Right renal pelvis (tissue), 4 donors: ENCODE data around the gene LMF1. TPM values are rescaled to one million over a fixed set of nuclear protein-coding genes. Genes with fewer than 3 reads are reported as not detected.
"Not testable (repeated sequence)": the region's sequence is repeated elsewhere in the genome, so short reads cannot be mapped to it uniquely, and the experiment has no call there.

Source experiments
- DNase-seq, 4 donors: peaks; one replicate each; pipeline ENCODE4 v3.0.0-alpha.2; 2013; ENCODE audit warnings: low read depth in 4 of 4, low spot score in 3 of 4, missing footprints in 1 of 4
- polyA plus RNA-seq, 4 donors: library from polyadenylated mRNA; unstranded; fragments of 120-200 nt; gene quantifications; one replicate each; pipeline ENCODE4 v1.2.1, GENCODE V29; 2013; ENCODE audit not compliant: insufficient read length in 4 of 4

The LMF1 gene
- polyA plus RNA-seq, 4 donors: 14.2 to 19.9 (median 16.9) TPM

DNA sequence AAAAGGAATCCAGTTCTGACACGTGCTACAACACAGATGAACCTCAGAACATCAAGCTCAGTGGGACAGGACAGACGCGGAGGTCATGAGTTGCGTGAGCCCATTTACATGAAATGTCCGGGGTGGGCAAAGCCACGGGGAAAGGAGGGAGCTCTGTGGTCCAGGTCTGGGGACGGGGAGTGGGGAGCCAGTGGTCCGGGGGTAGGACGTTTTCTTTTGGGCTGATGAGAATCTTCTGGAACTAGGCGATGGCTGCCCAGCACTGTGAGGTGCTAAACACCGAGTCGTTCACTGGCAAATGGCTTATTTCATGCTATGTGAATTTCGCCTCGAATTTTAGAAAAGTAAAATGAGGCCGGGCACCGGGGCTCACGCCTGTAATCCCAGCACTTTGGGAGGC, 2.6 kb upstream of the LMF1 start:
- DNase-seq: no peak

DNA sequence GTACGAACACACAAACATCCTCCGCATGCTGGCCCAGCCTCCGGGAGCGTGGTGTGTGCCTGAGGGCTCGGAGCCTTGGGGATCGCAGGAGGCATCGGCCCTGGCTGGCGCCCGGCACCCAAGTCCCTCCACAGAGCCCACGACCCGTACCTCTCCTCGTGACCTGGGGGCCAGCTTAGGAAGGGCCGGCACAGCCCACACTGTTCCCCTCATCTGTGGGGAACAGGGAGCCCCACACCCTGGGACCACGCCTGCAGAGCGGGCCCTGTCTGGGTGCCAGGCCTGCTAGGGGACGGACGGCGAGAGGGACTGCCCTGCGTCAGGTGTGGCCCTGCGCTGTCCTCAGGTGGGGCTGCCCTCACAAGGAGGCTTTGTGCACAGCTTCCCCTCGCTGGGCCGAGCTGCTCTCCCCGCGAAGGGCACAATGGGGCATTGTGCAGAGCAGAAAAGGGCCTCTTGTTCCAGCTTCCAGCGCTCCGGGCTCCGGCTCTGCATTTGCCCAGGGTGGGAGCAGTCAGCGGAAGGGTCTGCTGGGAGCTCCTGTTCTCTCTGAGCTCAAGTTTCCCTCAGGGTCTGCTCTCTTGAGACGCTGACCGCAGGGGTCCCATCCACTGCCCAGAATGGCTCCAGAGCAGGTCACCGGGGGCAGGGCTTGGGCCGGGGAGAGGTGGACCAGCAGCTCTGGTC, 1.7 kb upstream of the LMF1 start:
- DNase-seq: no peak

DNA sequence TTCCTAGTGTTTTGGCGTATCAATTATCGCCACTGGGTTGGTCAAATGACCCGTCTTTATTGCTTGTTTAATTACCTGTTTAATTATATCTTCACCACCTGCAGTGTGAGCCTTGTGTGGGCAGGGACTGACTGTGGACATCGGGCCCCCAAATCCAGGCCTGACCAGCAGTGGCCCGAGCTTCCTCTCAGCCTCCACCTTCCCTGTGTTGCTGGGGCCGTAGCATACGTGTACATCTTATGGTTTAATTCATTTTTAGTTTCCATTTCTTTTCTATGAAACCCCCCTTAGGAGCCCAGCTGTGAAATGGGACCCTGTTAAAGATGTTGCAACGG, 1.2 kb upstream of the LMF1 start:
- no peak for DNase-seq

DNA sequence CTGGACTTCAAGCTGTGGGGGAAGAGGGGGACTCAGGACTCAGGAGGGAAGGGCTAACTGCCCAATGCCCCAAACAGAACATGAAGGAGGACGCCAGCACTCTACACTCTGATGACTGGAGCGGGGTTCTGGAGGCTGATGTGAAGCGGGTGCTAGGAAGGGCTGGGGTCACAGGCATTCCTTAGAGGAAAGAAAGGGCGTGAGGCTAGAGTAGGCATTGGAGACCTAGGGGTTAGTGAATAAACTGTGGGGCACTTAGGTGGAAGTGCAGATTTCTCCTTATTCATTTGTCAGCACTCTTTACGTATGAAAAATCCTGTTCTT, 760 bp upstream of the LMF1 start:
- no peak for DNase-seq

DNA sequence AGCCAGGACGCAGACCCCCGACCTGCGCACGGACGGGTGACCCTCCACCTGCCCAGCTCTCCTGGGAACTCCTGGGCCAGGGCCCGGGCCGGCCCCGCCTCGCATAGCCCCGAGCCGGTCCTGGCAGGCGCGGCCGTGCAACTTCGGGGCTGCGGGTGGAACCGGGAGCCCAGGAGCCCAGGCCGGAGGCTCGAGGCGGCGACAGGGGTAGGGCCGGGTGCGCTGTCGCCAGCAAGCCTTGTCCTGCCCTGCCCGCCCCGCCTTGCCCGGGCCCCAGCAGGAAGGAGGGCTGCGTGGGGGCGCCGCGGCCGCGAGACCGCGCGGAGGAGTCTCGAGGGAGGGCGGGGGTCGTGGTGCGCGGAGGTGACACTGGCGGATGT, 408 bp downstream of the LMF1 start:
- no peak for DNase-seq

DNA sequence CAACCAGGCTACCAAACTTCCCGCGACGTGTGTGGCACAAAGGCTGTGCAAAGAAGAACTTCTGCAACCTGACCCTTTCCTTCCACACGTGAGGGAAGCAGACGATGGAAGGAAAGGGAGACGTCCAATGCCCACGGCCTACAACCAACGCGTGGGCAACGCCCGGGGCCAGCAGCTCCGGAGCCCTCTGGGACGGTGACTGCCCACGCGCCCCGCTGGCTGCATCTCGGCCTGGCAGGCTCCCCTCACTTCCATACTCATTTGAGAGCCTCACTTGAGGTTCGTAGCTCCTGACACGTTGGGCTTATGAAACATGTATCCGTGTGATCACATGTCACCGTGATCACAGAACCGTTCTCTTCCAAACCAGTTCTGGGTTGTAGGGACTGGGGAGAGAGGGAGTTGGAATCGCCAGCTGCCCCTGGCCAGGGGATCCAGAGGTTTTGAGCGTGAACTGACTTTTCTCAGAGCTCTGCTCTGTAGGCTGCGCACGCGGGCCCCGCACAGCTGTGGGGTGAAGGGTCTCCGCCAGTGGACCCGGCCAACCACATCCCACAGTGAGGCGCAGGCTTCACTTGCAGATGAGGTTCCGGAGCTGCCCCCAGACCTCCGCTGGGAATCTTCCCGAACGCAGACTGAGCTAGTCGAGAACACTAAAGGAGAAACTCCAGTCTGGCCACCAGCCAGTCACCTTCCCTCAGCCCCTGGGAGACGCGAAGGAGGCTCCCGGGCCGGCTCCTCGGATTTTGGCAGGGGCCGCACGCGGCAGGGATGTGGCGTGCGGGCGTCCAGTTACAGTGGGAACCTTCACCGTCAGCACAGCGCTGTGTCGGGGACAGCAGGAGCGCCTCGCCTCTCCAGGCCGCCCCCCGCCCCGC, 1.0 kb downstream of the LMF1 start:
- DNase-seq: no peak

DNA sequence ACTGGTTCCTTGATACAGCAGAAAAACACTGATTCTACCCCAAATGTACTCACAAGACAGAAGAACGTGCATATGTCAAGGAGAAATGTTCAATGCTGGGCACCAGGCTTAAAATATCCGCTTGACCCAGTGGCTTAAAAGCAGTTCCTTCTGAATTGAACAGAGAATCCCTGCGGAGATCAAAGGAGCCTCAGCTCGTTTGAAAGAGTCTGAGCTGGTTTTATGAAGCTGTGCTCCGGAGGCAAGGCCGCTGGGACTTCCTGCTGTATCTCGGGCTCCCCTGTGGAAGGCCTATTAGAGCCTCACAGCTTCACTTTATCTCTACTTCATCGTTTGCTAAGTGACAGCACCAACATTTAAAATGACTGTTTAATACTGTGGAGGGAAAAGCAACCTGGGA, 2.2 kb downstream of the LMF1 start:
- DNase-seq: no peak

DNA sequence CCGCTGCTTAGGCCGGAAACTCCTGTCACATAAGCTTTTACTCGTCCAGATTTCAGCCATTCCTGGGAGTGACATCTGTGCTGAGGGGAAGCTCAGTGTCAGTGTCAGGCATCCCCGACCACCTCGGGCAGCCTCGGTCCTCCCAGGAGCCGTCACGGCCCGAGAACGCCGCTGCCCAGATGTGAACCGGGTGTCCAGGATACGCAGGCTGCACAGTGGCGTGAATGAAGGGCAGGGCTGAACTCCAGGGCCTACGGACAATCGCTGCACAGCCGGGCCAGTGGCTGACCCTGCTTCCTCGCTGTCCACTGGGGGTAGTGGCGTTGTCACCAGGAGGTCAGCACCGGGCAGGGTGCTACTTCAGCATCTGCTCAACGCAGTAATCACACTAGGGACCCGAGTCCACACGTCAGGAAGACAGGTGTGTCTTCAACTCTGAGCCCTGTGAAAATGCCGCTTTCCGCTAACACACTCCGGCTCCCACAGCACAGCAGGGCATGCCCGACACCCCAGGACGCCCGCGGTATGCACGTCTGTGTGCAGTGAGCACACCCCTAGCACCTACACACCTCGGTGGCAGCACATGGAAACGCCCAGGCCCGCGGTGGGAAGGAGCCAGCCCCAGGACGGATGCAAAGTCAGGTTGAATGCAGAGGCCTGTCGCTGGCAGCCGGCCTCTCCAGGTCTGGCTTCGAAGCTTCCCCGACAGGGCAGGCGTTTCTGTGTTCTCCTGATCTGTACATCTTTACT, 3.1 kb downstream of the LMF1 start:
- no peak for DNase-seq

DNA sequence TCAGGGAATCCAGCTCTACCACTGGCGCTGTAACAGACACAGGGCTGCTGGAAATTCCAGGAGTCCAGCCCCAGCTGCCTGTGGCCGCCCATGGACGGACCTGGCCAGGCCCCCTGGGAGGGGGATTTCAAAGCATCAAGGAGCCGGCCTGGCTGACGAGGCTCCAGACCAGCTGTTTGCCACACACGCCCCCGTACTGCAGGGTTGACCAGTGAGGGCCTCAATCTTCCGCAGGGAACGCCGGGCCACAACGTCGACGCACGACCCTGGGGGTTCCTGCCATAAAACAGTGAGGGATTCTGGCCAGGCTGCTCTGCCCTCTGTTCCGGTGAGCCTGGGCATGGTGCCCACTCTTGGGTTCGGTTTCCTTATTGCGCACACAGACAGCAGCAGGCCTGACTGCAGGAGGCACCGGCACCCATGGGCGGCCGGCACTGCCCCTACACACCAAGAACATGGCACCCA, 3.7 kb downstream of the LMF1 start:
- no peak for DNase-seq

DNA sequence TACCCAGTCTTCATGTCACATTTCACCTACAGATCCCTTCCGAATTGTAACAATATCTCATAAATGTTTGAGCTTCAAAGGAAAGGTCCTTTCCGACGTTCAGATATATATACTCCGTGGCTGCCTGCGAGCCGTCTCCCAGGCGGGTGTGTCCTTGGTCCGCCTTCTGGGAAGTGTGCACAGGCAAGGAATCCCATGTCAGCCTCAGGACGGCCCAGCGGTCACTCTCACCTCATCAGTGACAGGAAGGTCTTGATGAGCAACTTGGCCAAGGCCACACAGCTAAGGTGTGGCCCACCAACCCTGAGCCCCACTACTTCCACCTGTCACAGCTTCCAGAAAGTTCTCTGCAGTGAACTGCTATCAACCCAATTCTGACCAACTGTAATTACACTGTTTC, 4.3 kb downstream of the LMF1 start:
- DNase-seq: no peak

DNA sequence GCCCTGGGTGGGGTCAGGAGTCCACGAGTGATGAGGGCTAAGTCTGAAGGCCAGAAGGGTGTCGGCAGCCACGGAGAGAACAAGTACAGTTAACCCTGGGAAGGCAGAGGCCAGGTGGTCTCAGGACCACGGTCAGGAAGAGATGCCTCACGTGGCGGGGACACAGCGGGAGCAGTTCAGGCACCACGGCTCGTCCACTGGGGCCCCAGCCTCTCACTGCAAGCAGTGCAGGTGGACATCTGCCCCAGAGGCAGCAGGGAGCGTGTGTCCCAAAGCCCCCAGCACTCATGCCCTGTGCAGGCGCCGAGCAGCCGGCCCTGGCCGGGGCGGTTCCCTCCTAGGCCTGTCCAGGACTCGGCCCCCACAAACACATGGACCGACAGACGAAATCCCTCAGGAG, 4.7 kb downstream of the LMF1 start:
- no peak for DNase-seq

DNA sequence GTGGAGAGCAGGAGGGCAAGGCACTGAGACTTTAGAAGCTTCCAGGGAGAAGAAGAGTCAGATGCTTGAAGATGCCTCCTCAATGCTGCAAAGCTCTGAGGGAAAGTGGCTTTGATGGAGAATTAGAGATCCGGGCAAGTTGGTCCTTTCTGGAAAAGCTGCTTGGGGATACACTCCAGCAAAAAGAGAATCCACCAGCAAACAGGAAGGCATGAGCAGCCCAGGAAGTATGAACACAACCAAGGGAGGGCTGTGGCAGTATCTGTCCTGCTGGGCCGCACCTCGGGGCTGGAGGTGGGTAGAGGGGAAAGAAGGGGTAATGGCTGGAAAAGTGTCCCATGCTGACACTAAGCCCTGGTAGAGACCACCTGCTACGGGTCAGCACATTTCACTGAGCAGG, 5.3 kb downstream of the LMF1 start:
- no peak for DNase-seq

DNA sequence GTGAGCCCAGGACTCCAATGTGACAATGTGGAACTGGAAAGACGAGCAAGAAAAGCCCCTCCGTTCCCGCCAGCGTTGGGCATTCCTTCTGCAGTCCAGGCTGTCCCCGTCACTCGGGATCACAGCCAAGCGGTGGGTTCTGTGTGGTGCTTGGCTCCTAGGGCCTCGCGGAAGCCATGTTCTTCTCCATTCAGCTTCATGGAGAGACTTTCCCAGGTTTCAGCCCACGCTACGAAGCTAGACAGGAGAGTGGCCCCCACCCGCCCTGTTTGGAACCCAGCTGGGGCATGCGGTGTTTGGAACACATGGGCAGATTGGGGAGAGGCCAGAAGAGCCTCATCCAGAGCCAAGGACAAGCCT, 5.8 kb downstream of the LMF1 start:
- DNase-seq: no peak

DNA sequence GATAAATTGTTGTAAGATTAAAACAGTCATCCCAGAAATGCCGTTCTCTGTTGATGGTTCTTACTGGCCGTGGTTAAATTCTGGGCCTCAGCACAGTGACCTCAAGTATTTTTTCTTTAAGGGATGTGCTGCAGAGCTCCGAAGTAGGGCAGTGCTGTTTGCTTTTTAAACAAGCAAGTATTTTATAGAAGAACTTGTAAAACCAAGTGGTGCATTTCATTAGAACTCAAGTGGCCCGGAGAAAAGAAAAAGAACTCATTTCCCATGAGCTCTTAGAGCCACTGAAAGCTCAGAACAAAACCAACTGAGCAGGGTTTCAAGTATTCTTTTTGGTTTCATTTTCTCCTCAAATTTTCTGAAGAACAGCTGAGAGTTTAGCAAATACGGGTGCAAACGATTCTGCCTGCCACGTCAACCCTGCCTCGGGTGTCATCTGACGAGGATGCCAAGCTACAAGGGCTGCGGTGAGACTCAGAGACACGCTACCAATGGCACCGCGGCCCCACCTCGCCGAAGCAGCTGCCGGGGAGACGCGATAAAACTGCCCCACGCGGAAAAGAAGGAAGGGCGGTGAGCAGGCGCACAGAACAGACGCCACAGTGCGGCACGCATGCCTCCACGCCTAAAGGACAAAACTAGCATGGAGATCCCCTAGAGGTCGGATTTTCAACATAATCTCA, 6.3 kb downstream of the LMF1 start:
- no peak for DNase-seq

DNA sequence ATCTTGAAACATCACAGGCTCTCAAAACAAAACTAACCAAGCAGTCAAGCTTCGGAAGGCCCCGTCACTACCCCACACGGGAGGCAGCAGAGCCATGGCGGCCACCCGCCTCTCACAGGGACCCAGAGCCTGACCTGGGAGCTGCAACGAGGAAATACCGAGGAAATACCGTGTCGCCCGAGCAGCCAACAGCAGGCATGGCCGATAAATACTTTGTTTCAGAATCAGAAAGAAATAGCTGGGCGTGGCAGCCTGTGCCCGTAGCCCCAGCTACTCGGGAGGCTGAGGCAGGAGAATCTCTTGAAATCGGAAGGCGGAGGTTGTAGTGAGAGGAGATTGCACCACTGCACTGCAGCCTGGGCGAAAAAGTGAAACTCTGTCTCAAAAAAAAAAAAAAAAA, 6.9 kb downstream of the LMF1 start:
- DNase-seq: no peak

DNA sequence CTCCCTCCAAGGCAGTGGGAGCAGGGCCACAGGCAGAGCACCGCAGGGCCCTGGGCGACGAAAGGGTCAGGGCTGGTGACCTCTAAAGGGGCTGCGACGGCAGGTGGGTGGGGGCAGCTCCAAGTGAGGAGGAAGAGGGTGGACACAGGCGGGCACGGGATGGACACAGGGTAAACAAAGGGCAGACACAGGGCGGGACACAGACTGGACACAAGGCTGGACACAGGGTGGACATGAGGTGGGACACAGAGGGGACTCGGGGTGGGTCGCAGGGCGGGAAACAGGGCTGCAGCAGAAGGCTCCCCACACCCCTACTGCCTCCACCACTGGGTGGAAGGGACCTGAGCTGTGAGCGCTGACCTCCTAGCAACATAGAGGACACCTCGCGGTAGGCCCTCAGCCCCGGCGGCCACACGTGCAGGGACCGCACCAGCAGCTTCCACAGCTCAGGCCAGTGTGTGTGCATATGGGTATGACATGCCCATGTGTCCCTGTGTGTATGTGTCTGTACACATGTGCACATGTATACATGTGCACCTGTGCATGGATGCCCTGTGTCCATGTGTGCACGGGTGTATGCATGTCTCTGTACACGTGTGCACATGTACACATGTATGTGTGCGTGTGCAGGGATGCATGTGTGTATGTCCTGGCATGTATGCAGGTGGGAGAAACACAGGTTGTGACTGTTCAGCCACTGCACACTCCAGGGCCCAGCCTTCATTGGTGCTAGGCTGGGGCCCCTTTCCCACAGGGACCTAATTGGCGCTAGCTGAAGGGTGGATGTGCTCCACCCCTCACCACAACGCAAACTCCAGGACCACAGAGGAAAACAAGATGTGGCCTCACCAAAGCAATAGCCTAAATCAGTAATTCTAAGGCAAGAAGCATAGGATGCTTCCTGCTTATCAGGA, 7.6 kb downstream of the LMF1 start:
- no peak for DNase-seq

DNA sequence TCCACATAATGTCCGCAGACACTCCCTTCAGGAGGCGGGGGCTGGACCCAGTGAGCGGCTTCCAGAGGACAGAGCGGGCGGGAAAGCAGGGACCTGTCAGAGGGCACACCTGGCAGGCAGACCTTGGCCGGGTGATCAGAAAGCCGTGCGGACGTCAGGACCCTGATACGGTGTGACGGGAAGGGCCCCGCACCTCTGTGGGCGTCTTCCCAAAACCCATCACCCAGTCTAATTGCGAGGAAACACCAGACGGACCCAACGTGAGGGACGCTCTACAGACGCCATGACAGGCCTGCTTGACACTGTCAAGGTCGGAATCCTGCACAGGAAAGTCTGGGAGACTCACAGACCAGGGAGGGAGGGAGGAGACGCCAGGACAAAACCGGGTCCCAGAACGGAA, 8.4 kb downstream of the LMF1 start:
- DNase-seq: no peak

DNA sequence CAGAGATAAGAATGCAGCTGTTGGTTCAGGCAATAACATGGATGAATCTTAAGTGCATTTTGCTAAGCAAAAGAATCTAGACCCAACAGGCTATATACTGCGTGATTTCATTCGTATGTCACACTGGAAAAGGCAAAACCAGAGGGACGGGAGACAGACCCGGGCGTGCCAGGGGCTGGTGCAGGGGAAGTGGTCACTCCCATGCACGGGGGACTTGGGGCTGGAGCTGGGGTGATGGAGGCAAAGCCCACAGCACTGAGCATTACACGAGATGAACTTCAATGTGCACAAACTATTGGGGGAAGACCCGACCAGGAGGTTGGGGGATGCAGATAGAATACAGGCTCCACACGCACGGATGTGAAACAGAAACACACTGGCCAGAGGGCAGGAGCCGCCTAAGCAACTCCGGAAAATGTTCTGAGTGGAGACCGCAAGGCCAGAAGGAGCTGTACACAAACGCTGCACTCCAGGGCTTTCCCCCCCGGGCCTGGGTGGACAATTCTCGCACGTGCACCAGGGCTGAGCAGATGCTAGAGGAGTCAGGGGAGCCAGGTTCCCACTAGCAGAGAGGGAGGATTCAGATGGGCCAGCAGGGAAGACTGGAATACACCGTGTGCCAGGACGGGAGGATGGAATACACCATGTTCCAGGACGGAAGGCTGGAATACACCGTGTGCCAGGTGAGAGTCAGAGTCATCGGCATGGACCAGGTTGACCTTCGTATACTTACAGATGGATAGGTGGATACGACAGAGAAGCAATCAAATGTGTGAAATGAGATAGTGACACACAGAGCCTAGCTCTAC, 11.3 kb downstream of the LMF1 start:
- no peak for DNase-seq

DNA sequence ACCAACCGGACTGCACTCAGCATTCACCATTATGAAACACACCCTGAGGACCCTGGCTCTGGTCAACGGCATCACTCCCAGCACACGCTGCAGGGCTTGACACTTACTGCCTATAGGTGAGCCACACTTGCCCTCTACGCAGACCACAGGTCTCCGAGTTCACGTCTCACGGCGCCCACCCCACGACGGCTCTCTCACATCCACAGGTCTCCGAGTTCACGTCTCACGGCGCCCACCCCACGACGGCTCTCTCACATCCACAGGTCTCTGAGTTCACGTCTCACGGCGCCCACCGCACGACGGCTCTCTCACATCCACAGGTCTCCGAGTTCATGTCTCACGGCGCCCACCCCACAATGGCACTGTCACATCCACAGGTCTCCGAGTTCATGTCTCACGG, 15.0 kb downstream of the LMF1 start:
- not testable (repeated sequence) for DNase-seq
